Activated gamma-delta T cell treated with Interleukin-2 at 50 U/mL for 16 hours (primary cell): Measurements from ENCODE around the gene APMAP.

Experiments used
- DNase-seq: peaks from one replicate; pipeline ENCODE4 v3.0.0-alpha.2; 2020

APMAP gene, protein sequence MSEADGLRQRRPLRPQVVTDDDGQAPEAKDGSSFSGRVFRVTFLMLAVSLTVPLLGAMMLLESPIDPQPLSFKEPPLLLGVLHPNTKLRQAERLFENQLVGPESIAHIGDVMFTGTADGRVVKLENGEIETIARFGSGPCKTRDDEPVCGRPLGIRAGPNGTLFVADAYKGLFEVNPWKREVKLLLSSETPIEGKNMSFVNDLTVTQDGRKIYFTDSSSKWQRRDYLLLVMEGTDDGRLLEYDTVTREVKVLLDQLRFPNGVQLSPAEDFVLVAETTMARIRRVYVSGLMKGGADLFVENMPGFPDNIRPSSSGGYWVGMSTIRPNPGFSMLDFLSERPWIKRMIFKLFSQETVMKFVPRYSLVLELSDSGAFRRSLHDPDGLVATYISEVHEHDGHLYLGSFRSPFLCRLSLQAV

DNA sequence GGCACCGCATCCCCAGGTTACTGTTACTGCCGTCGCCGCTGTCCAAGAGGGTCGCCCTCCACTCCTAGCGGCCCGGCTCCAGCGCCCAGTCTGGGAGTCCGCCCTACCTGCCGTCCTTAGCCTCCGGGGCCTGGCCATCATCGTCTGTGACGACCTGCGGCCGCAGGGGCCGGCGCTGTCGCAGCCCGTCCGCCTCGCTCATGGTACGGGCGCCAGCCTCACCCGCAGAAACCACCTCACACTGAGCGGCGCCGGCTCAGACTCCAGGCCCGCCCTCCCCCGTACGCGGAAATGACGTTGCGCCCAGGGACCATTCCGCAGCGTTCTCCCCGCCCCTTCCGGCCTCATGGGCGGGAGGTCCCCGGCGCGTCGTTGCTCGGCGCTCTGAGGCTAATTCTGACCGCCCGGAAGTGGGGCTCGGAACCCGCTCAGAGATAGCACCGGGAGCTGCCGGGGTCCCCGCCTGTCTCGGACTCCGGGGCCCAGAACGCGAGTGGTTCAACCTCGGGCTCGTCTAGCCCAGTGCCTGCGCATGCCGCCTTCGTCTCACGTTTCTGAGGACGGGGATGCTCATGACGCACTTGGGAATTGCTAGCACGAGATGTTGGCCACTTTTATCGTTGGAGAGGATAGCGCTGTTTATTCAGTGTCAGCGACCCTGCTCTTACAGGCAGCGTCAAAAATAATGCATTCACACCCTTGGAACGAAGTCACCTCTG lies at the start of gene APMAP:
APMAP (minus strand) TSS at position 265 of the 719 bp plus-strand sequence; CDS start at position 202, 63 bp downstream.
- peak; percentile 96 for DNase-seq

DNA sequence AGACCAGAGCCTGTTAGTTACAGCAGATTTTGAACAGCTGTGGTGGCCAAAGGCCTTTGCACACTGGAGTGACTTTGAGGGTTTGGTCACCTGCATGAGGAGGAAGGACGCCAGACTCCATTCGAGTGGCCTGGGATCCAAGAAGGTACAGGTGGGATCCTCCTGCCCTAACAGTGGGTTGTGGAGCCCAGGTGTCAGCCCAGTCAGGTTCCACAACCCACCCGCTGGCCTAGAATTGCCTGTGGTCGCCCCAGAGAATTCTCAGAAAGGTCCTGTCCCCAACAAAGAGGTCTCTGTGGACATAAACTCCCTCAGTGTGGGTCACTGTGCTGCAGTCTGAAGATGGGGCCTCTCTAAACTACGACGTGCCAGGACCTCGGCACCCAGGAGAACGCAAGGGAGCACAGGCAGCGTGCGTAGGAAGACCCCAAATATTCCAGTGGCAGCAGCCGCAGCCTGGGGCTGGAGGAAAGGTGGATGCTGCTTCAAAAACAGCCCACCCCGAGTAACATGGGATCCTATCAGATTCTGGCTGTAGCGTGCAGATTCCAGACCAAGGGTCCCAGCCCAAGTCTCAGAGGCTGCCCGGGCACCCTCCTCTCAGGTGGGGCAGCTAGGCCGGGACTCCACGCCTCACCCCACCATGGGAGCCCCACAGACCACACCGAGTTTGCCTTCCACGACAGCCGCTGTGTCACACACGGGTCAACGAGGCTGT lies 49.4 kb upstream of the APMAP start:
- DNase-seq: no peak

DNA sequence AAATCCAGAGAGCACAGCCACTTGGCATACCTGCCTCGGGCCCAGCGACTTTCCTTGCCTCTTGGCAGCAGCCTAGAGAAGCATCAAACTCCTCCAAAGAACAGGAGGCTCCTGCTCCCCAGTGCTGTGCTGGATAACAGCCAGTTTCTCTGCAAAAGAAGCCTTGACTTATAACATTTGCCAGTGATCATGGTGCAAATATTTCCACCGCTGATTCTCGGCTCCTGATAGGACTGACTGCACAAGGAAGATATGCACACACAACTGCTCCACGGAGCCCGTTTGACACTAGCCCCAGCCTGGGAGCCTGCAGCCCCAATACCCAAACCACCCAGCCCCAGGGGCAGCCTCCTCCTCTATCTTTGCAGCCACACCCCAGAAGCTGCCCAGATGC lies 47.9 kb upstream of the APMAP start:
- DNase-seq: no peak

DNA sequence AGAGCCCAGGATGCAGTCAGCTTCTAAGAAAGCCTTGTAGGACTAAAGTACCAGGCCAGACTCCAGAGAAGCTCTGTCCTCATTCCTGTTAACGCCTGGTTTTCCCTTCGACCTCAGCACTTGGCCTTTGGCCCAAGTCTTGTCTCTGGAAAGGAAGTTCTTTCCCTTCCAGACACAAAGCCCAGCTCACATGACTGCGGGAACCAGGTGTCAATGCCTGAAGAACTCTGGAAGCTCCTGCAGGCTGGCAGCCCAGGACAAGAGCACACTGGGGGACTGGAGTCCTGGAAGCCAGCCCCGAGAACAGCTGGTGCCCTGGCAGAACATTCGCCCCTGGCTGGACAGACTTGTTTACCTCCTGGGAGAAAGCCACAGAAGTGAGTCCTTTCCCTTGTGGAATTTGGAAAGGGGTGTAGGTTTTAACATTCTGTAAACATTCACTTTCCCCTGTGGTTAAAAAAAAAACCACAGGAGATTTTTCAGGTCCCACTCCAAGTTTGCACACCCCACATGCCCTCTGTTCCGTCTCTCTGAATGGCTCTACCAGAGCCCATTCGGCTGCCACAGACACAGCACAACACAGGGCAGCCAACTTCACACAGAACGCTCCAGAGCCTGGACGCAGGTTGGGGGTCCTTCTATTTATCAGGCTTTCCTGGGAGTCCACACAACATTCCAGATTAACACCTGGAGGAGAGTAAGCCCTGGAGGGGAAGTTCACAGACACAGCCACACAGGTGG lies 47.3 kb upstream of the APMAP start:
- DNase-seq: no peak

DNA sequence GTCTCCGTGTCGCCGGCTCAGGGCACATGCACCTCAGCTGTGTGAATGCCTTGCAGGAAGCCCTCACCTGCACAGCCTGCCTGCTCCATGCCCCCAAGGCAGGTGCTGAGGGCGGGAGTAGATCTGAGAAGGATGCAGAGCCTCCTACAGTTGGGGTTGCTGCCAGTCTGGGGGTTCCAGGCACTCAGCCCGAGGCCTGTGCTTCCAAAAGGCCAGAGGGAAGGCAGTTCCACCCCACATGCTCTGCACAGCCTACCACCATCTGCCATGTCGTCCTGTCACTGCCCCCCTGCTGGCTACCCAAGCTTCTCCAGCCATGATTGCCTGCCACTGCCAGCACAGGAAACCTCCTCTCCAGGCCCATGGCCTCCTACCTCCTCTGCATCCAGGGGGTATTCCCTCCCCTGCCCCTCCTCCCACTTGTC lies 46.1 kb upstream of the APMAP start:
- no peak for DNase-seq

DNA sequence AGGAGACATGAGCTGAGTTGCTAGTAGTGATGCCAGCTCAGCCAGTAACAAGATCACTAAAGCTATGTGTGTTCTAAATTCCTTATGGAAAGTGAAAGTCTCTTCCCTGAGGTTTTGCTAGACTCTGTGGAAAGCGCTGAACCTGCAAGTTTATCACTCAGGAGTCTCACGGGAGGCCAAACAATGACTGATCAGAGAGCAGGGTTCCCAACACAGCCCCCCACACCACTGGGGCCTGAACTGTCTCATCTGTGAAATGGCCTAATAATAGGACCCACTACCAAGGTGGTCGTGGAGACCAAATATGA lies 45.5 kb upstream of the APMAP start:
- no peak for DNase-seq

DNA sequence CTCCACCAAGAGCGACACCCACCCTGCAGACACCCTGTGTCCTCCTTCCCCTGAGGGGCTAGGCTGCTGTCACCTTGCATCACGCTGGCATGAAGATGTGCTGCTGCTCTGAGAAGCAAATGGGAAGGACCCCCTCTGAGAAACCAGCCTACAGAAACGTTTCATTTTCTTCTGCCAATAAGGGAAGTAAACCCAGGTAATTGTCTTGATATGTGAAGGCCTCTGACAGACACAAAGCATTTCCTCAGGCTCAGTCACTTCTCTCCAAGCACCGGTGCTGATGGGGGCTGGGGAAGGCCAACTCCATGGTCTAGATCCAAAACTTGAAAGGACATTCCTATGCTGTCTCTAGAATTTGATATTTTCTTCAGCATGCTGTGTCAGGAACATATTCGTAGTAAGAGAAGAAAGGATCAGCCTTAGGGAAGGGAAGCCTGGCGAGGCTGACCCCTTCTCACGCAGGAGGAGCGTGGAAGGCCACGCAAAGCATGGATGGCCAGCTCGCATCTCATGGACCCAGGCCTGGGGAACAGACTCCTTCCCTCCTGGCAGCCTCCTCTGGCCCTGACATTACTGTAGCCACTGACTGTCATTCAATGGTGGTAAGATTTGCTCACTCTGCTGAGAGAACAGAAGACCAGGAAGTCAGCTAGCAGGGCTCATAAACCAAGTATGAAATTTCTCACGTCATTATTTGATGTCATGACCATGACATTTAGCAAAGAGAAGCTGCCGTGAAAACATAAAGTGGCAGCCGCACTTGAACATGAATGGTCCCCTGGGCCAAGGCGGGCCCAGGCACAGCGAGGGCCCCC lies 44.9 kb upstream of the APMAP start:
- DNase-seq: no peak

DNA sequence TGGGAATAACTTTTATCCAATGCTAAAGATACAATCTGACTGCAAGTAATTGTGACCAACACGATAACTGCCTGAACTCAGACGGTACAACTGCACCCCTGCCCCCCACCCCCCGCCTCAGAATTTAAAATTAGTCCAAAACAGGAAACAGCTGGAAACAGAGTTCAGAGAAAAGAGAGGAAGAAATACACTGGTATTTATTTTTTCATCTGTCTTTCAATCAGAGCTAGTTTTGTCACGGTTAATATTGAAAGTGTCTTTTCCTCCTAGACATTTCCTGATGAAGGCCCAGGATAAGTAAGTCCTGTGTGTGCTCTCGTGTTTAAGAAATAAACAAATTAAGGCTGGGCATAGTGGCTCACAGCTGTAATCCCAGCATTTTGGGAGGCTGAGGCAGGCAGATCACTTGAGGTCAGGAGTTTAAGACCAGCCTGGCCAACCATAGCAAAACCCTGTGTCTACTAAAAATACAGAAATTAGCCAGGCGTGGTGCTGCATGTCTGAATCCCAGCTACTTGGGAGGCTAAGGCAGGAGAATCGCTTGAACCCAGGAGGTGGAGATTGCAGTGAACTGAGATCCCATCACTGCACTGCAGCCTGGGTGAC lies 43.9 kb upstream of the APMAP start:
- DNase-seq: no peak

DNA sequence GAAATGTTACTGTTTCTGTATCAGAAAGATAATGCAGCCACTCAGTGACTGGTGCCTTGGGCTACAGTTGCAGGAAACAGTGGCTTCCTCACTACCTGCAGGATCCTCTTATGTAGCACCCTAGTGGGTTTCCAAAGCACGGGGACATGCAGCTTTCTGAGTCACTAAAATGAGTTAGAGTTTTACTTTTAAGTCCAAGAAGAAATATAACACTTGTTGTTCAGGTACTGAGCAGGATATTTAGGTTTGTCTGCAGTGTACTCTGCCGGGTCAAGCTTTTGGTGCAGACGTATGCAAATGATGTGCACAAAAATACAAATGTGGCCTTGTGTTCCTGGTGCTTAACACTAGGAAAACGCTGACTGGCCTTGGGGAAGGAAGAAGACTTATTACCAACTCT lies 43.4 kb upstream of the APMAP start:
- peak; percentile 26 for DNase-seq

DNA sequence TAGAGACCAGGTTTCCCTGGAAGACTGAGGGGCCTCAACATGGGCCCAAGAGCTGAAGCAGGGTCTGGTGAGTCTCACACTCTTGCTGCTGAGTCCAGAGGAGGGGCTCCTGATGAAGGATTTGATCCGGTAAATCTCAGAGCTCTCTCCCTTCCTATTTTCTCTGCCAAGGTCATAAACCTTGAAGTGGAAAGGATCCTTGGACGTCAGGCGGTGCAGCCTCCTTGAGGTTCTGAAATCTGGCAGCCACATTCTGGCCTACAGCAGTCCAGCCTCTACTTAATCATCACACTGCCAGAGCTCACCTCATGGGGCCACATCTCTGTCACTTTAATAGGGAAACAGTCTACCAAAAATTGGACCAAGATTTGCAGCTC lies 41.4 kb upstream of the APMAP start:
- DNase-seq: no peak

DNA sequence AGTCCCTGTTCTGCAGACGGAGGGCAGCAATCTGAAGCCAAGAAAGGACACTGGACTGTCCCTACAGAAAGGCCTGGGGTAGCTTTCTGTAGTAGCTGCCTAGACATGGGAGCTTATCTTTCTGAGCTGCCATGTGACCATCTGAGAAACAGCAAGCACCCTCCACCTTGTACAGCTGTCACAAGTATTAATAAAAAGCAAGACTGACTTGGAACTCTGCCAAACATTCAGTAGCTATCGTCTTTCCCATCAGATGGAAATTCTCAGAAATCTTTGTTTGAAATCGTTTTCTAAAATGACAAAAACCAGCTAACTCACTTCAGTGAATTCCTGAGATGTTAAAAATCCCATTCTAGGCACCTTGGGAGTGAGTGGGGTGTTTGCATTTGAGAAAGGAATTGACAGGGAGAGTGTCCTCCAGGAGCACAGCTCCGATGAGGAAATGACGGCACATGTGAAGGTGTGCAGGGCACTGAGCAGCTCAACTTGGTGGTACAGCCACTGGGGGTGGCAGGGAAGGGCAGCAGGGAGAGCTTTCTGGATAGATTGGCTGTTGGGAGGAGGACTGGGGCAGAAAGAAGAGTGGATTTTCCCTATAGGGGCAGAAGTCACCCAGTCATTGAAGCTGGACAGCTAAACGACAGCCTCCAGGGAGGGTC lies 40.8 kb upstream of the APMAP start:
- DNase-seq: no peak

DNA sequence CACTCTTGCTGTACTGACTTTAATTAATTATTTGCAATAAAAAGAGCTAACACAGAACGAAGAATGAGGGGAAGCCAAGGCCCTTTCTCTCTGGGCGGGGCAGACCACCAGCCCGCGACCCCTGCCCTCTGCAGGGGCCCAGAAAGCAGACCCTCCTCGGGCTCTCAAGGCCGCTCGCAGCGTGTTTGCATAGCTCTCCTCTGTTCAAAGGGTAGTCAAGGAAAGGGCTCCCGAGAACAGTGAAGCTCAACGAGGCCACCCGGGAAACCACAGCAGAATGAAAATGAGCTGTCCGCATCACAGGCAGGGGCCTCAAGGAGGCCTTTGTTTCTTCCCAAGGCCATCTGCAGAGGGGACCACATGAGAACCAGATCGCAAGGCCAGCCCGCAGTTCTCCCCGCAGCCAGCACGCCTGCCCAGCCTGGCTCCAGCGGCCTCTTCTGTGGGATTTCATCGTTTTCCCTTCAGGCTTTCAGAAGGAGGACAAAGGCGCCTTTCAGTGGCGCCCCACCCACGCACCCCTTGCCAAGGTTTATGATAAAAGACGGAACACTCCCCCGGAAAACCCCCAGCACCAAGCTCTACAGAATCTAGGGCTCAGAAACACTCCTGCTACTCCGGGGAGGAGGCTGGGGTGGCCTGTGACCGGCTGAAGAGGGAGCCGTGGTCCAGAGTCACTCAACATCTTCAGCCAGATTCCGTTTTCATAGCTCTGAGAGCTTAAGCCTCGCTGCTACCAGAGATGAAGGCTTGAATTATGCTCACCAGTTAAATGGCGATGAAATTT lies 40.1 kb upstream of the APMAP start:
- no peak for DNase-seq

DNA sequence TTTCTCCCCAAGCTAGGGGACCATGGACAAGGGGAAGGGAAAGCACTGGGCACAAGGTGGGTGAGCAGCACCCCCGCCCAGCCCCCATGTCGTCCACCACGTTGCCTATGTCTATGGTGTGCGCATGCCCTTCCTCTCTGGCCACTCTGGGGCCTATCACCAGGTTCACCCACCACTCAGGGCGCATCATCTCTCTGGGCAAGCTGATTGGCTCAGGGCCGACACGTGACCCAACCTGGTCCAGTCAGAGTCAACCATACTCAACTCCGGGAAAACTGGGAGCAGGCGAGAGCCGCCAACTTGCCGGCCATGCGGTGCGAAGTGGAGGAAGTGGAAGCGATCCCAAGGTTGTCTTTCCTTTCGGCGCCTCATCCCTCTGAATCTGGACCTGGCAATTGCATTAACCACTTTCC lies 39.5 kb upstream of the APMAP start:
- no peak for DNase-seq

DNA sequence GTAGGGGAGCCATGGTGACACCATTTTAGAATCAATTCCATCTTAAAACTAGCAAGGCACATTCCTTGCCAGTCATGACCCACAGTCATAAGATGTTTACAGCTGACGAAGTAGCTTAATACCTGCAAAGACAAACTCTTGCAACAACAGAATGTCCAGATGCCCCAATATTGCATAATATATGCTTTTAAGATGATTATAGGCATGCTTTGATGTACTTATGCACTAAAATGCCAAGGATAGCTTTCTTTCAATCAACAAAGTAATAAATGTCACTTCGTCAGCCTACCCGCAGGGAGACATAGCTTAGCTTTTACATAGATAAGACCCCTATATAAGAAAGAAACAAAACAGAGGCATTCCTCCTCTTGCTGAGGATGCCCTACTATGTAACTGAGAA lies 38.7 kb upstream of the APMAP start:
- no peak for DNase-seq

DNA sequence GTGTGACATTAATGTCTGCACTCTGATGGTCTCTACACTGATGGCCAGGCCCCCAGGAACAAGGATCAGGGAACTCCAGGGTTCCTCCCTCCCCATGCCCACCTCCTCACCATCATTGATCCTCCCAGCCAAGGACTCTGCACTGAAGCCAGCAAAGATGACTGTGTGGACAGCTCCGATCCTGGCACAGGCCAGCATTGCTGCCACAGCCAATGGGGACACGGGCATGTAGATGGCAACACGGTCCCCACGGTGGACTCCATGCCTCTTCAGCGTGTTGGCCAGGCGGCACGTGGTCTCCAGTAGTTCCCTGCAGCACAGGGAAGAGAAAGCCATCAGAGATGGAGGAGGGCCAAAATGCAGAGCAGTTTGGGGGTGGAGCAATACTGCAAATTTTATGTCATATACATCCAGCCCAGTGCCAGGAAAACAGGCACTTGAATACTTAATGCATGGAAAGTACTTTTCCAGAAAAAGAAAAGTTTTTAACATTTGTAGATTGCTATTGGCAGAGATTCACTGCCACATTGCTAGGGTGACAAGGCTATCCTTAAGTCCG lies 38.2 kb upstream of the APMAP start:
- no peak for DNase-seq

DNA sequence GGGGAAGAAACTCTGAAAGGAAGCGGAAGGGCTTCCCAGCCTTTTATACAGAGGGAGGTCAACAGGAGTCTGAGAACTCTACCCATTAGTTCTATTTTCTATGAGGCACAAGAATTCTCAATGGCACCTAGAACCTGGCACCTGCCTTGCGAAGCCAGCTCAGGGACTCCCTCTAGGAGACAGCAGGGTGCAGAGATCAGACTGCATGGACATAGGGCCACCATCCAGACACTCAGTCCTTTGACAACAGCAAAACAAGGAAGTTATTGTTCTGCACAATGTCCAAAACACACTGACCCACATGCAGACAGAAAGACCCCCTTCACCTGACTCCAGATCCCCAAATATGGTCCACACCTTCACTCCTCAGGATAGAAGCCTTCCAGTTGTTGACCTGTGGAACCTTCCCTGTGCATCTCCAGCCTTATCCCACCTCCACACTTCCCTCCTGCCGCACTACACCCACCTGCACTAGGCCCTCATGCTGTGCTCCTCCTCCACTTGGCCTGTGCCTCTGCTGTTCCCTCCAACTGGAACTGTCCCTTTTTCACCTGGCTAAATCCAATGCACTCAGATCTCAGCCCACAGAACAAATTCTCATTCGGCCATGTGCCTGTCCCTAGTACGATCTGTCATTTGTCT lies 37.6 kb upstream of the APMAP start:
- no peak for DNase-seq

DNA sequence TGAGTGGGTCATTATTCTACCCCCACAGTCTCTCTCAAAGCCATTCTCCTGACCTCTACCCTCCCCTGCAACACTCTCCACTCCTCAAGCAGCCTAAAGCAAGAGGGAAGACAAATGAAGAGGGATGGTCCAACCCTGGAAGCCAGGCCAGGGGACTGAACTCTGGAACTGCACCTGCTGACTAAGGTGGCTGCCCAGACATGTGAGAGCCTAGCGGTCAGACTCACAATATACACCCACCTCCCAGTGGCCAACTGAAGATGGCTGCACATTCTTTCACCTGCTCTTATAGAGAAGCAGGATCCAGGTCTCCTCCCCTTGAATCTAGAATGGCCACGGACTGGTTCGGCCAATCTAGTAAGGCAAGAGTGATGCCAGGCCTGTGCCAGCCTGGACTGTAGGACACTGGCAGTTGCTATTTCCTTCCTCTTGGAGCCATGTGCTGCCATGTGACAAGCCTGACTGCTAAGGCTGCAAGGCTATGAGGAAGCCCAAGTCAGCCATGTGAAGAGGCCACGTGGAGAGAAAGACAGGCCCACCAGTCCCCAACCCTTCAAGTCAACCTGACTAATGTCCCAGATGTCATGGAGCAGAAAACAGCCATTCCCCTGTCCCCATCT lies 33.5 kb upstream of the APMAP start:
- DNase-seq: no peak

DNA sequence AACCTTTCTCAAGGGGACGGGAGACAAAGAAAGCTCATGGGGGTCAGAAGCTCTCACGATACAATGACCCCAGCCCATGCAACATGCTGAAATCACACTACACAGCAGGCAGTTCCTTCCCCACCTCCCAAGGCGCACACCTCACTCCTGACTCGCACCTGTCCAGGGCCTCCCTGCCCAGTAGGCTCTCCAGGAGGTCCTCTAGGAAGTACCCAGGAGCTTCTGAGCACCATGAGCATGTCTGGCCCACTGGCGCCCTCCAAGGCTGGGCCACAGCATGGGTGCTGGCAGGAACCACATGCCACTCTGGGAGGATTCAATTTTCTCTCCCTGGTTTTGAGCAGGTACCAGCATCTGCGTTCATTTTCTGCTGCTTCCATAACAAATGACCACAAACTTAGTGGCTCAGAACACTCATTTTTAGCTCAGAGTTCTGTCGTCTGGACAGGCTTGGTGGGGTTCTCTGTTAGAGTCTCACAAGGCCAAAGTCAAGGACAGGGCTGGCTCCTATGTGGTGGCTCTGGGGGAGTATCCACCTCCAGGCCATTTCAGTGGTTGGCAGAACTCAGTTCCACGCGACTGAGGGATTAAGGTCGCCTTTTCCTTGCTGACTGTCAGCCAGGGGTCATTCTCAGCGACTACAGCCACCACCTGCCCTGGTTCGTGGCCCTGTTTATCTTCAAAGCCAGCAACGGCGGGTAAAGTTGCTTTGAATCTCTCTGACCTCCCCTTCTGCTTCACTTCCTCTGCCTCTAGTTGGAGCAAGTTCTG lies 32.7 kb upstream of the APMAP start:
- DNase-seq: no peak
